HCT116 (cell line): ENCODE data around the gene SYNE1. TPM values are rescaled to one million over a fixed set of nuclear protein-coding genes. Genes with fewer than 3 reads are reported as not detected.
A peak's percentile ranks its signal among the peaks of the same experiment; 100 is the strongest.

Experiments used
- ATAC-seq: fragments of 200-7000 bp; cut with Tn5 transposase; 2 replicates; pipeline ENCODE4 v1.9.1; 2020; ENCODE audit warnings: mild to moderate bottlenecking, moderate library complexity
- BruUV-seq: library from RNA; stranded (reverse); fragments of 400-500 nt; replicated peaks from 2 replicates; lab custom pipeline; 2021; lab: Mats Ljungman, UMichigan
- CTCF ChIA-PET: fragments of 300-600 bp; sonication (Branson Sonifier 250); formaldehyde crosslinking; loops from one replicate; lab custom pipeline; 2021; ENCODE audit warnings: antibody characterized with exemption; lab: Charles Lee
- POLR2A ChIA-PET: fragments of 300-600, 350-600 bp; sonication (Branson Sonifier 250); formaldehyde crosslinking; loops from one replicate; lab custom pipeline; 2021; ENCODE audit warnings: antibody characterized with exemption; lab: Charles Lee
- RAD21 ChIA-PET, 2 experiments: fragments of 300-600 bp; sonication (Branson Sonifier 250); formaldehyde crosslinking; loops; one replicate each; lab custom pipeline; 2023; ENCODE audit warnings: low total read pairs in 2 of 2; ENCODE audit not compliant: uncharacterized antibody in 2 of 2, unreplicated experiment in 2 of 2, low non-redundant PET in 1 of 2; lab: Charles Lee
- DNase-seq: peaks from one replicate; pipeline ENCODE4 v3.0.0-alpha.2; 2010; ENCODE audit warnings: low read depth, low spot score
- H2AFZ ChIP-seq: fragments of 200-600 bp; shearing (Covaris generic), sonication (generic); 2 replicates; pipeline ENCODE4 v1.6.1; 2017; ENCODE audit warnings: low read depth, mixed run types, mixed read lengths, antibody characterized with exemption, low read length; ENCODE audit not compliant: poor library complexity, severe bottlenecking
- H3K27ac ChIP-seq: 2 replicates; pipeline ENCODE4 v1.5.1; 2012; ENCODE audit warnings: low read depth, low read length
- H3K27me3 ChIP-seq: fragments of 200-600 bp; sonication (generic); 2 replicates; pipeline ENCODE4 v1.6.1; 2016; ENCODE audit warnings: mixed run types, low read length, mixed read lengths; ENCODE audit not compliant: insufficient read depth
- H3K36me3 ChIP-seq, 2 experiments: fragments of 200-500 bp in 1 of 2; fragments of 200-600 bp in 1 of 2; sonication (Bioruptor generic) in 1 of 2; sonication (generic) in 1 of 2; 2 replicates each; pipeline versions ENCODE4 v1.5.1 to v1.6.1; 2014 to 2016; ENCODE audit warnings: low read length in 2 of 2, inconsistent platforms in 1 of 2, mixed read lengths in 1 of 2, mixed run types in 1 of 2; ENCODE audit not compliant: insufficient read depth in 2 of 2, control insufficient read depth in 1 of 2
- H3K4me1 ChIP-seq, 2 experiments: fragments of 200-600 bp in 1 of 2; sonication (generic) in 1 of 2; 2 replicates each; pipeline versions ENCODE4 v1.5.1 to v1.6.1; 2012 to 2017; ENCODE audit warnings: low read length in 2 of 2, inconsistent platforms in 1 of 2, mild to moderate bottlenecking in 1 of 2, mixed read lengths in 1 of 2, mixed run types in 1 of 2, moderate library complexity in 1 of 2; ENCODE audit not compliant: insufficient read depth in 2 of 2, control insufficient read depth in 1 of 2
- H3K4me2 ChIP-seq: fragments of 200-600 bp; sonication (generic); 2 replicates; pipeline ENCODE4 v1.6.1; 2017; ENCODE audit warnings: mixed run types, low read length, mixed read lengths
- H3K4me3 ChIP-seq, 2 experiments: fragments of 200-600 bp in 1 of 2; sonication (generic) in 1 of 2; replicated peaks in 1 of 2; 2 replicates each; pipeline ENCODE4 v1.5.1; 2011 to 2016; ENCODE audit warnings: low read length in 2 of 2, control low read depth in 1 of 2, low read depth in 1 of 2, mild to moderate bottlenecking in 1 of 2, mixed read lengths in 1 of 2, mixed run types in 1 of 2
- H3K79me2 ChIP-seq: fragments of 200-600 bp; sonication (generic); 2 replicates; pipeline ENCODE4 v1.6.1; 2017; ENCODE audit warnings: mild to moderate bottlenecking, mixed run types, low read length, moderate library complexity, mixed read lengths; ENCODE audit not compliant: insufficient read depth
- H3K9ac ChIP-seq: fragments of 200-600 bp; sonication (generic); 2 replicates; pipeline ENCODE4 v1.6.1; 2016; ENCODE audit warnings: low read length, mixed read lengths
- H3K9me2 ChIP-seq: fragments of 200-600 bp; sonication (generic), shearing (Covaris generic); 2 replicates; pipeline ENCODE4 v1.6.1; 2017; ENCODE audit warnings: mixed run types, mild to moderate bottlenecking, moderate library complexity; ENCODE audit not compliant: insufficient read depth
- H3K9me3 ChIP-seq, 2 experiments: fragments of 200-500 bp in 1 of 2; fragments of 200-600 bp in 1 of 2; sonication (Bioruptor generic) in 1 of 2; sonication (generic) in 1 of 2; 2 replicates each; pipeline ENCODE4 v1.6.1; 2014 to 2017; ENCODE audit warnings: low read length in 2 of 2, mixed read lengths in 2 of 2, inconsistent platforms in 1 of 2, low read depth in 1 of 2, mild to moderate bottlenecking in 1 of 2, mixed run types in 1 of 2, moderate library complexity in 1 of 2; ENCODE audit not compliant: control insufficient read depth in 1 of 2, insufficient read depth in 1 of 2
- H4K20me1 ChIP-seq: fragments of 200-600 bp; sonication (generic), shearing (Covaris generic); 2 replicates; pipeline ENCODE4 v1.6.1; 2017; ENCODE audit warnings: mixed run types, mild to moderate bottlenecking, moderate library complexity; ENCODE audit not compliant: insufficient read depth
- CTCF ChIP-seq, 3 experiments: fragments of 200-600 bp in 1 of 3; sonication (generic) in 1 of 3; IDR thresholded peaks in 2 of 3; conservative IDR thresholded peaks in 1 of 3; 2 replicates each; pipeline ENCODE4 v1.5.1; 2012 to 2017; ENCODE audit warnings: low read depth in 2 of 3, low read length in 2 of 3, antibody characterized with exemption in 1 of 3, borderline replicate concordance in 1 of 3, control low read depth in 1 of 3, mild to moderate bottlenecking in 1 of 3, mixed read lengths in 1 of 3, mixed run types in 1 of 3, moderate library complexity in 1 of 3; ENCODE audit not compliant: insufficient read depth in 1 of 3
- FOSL1 ChIP-seq: IDR thresholded peaks from 2 replicates; pipeline ENCODE4 v1.6.1; 2012; ENCODE audit warnings: low read depth
- POLR2A ChIP-seq: IDR thresholded peaks from 2 replicates; pipeline ENCODE4 v1.7.0; 2011; ENCODE audit warnings: borderline replicate concordance; ENCODE audit not compliant: insufficient read depth, insufficient read length; ENCODE audit errors: extremely low read depth
- POLR2AphosphoS5 ChIP-seq: IDR thresholded peaks from 2 replicates; pipeline ENCODE4 v1.6.1; 2011; ENCODE audit warnings: mild to moderate bottlenecking, low read depth, low read length, moderate library complexity
- RAD21 ChIP-seq: IDR thresholded peaks from 2 replicates; pipeline ENCODE4 v1.6.1; 2012; ENCODE audit warnings: low read depth, mild to moderate bottlenecking
- intact Hi-C: fragments of 100-400 bp; cut with micrococcal nuclease; formaldehyde crosslinking; loops from 2 replicates; pipeline ENCODE4 v1.10.0; 2022
- total RNA-seq: library from RNA; stranded (reverse); gene quantifications from one replicate; pipeline ENCODE4 v1.2.1, GENCODE V29; 2021; ENCODE audit not compliant: unreplicated experiment

SYNE1 gene
- total RNA-seq, 1 experiment from 2014 or later = 5.4 TPM

GRCh38 chr6:152356662-152357061 is 280.5 kb downstream of the SYNE1 start:
- no peaks in the 10 kb centered on the region for H4K20me1 ChIP-seq
- TF ChIP-seq RAD21 = peak; percentile 69
- no peak for TF ChIP-seq POLR2AphosphoS5
- TF ChIP-seq CTCF (IDR thresholded peaks at IDR 0.05 in 2 of 3, conservative IDR thresholded peaks at IDR 0.05 in 1 of 3; ENCODE audit: borderline replicate concordance in 1 of 3, insufficient read depth in 1 of 3, low read depth in 2 of 3, low read length in 2 of 3) = peak; percentile 23 to 51 (median 24); a peak in 3 of 6 replicates
- TF ChIP-seq FOSL1 = no peak
- TF ChIP-seq, all 23 proteins: peak for 2
- H3K79me2 ChIP-seq = no peaks in the 10 kb centered on the region
- ATAC-seq (peak; percentile 85), DNase-seq (peak; percentile 27)
- BruUV-seq = no TSS peak
- H3K9me3 ChIP-seq = no peaks in the 10 kb centered on the region
- H2AFZ ChIP-seq = no peak overlapping the region
- POLR2A ChIA-PET = no interaction called here
- no peak overlapping the region for H3K9ac ChIP-seq
- H3K27ac ChIP-seq = no peak overlapping the region
- CTCF ChIA-PET = interaction anchor here (0.6 to 1.3 kb wide), 7 partner anchors 8 to 709 kb away, joined by 3 to 6 read pairs (median 3); no protein-coding TSS in a partner anchor
- RAD21 ChIA-PET = no interaction called here
- no peaks in the 10 kb centered on the region for H3K4me1 ChIP-seq
- no peaks in the 10 kb centered on the region for H3K36me3 ChIP-seq
- intact Hi-C loops = loop anchor here (2.0 to 5.0 kb wide), 2 partner anchors 150 to 679 kb away; no protein-coding TSS in a partner anchor
- no peaks in the 10 kb centered on the region for H3K9me2 ChIP-seq
- H3K4me3 ChIP-seq = no peak overlapping the region
- H3K4me2 ChIP-seq = no peak overlapping the region
- H3K27me3 ChIP-seq = no peaks in the 10 kb centered on the region

GRCh38 chr6:152356016-152356415 is 281.1 kb downstream of the SYNE1 start:
- ATAC-seq = no peak
- Histone ChIP-seq H4K20me1 (no peaks in the 10 kb centered on the region), H3K36me3 (no peaks in the 10 kb centered on the region), H3K4me1 (no peaks in the 10 kb centered on the region), H3K27ac (no peak overlapping the region), H3K4me2 (no peak overlapping the region), H3K9me3 (no peaks in the 10 kb centered on the region), H3K4me3 (no peak overlapping the region)
- RAD21 ChIA-PET = no interaction called here
- no peak for DNase-seq
- intact Hi-C loops = loop anchor here (2.0 to 5.0 kb wide), 2 partner anchors 149 to 679 kb away; no protein-coding TSS in a partner anchor
- BruUV-seq = no TSS peak
- no peak for TF ChIP-seq POLR2A
- TF ChIP-seq, all 23 proteins: peak for 0
- Histone ChIP-seq H3K9ac (no peak overlapping the region), H3K27me3 (no peaks in the 10 kb centered on the region), H3K79me2 (no peaks in the 10 kb centered on the region), H2AFZ (no peak overlapping the region), H3K9me2 (no peaks in the 10 kb centered on the region)
- ChIA-PET CTCF (no interaction called here), POLR2A (no interaction called here)
